Central memory CD4-positive, alpha-beta T cell (primary cell): ENCODE results near the gene COBL.

ENCODE experiments used
- DNase-seq: peaks from one replicate; pipeline ENCODE4 v3.0.0; 2022
- total RNA-seq, 3 experiments: gene quantifications; one replicate each; lab custom pipeline; 2026; lab: John Stamatoyannopoulos, UW

The COBL gene, protein sequence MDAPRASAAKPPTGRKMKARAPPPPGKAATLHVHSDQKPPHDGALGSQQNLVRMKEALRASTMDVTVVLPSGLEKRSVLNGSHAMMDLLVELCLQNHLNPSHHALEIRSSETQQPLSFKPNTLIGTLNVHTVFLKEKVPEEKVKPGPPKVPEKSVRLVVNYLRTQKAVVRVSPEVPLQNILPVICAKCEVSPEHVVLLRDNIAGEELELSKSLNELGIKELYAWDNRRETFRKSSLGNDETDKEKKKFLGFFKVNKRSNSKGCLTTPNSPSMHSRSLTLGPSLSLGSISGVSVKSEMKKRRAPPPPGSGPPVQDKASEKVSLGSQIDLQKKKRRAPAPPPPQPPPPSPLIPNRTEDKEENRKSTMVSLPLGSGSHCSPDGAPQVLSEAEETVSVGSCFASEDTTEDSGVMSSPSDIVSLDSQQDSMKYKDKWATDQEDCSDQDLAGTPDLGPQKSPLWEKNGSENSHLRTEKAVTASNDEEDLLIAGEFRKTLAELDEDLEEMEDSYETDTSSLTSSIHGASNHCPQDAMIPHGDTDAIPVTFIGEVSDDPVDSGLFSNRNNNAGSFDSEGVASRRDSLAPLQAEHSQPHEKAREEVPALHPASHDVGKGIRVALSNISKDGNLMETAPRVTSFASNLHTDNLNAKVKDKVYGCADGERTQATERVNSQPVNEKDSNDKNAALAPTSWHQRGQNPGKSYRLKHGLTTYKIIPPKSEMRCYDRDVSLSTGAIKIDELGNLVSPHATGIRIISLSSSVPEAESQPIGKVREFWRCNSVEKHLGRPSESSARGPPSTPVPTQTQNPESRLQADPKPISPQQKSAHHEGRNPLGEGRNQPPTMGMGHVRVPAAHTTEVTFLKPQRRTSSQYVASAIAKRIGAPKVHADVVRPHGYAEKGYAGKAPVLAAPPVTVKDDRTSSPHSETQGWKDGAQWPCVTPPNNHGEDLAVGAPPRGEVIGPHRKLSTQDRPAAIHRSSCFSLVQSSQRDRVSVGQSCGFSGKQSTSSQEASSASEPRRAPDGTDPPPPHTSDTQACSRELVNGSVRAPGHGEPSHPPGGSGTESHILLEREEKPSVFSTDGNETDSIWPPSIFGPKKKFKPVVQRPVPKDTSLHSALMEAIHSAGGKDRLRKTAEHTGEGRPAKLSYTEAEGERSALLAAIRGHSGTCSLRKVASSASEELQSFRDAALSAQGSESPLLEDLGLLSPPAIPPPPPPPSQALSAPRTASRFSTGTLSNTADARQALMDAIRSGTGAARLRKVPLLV
- total RNA-seq: 0 to 0.04 (median 0) reads per million in 3 experiments

GRCh38 chr7:51316666-51317581 is at the start of gene COBL:
COBL (minus strand) TSS chr7:51316809; CDS start chr7:51316633, 176 bp downstream.
- no peak for DNase-seq

DNA sequence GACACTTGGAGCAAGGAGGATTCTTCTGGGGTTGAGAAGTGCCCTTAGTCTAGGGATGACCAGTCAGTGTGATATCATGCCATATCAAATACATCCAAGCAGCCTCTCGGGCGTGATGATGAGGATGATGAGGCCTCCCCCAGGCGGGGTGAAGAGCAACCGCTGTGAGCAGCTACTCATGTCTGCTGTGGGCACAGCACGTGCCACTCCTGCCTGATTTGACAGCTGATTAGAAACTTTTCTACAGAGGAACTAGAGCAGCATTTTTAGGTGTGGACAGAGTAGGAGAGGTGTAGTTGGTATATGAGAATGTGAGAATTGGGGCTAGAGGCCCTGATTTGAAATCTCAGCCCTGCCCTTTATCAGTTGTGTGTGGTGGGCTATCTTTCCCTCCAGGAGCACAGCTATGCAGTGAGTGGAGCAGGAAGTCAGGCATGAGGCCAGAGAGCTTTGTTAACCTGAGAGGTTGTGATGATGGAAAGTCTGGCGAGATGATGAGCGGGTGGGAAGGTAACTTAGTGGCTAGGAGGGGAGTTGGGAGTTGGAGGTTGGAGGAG is 49.6 kb upstream of the COBL start:
- DNase-seq: no peak

DNA sequence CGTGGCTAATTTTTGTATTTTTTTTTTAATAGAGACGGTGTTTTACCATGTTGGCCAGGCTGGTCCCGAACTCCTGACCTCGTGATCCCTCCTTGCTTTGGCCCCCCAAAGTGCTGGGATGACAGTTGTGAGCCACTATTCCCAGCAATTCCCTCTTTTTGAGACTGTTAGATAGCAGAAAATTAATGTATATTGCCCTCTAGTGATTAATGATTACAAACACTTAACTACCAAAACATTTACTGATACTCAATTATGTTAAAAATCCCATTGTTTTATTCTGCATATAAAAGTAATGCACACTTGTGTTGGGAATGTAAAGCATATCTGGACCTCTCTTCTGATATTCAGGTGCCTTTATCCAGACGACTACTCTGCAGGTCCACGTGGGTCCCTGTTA is 41.2 kb upstream of the COBL start:
- DNase-seq: no peak

GRCh38 chr7:51356849-51357516 is 40.4 kb upstream of the COBL start:
- no peak for DNase-seq

DNA sequence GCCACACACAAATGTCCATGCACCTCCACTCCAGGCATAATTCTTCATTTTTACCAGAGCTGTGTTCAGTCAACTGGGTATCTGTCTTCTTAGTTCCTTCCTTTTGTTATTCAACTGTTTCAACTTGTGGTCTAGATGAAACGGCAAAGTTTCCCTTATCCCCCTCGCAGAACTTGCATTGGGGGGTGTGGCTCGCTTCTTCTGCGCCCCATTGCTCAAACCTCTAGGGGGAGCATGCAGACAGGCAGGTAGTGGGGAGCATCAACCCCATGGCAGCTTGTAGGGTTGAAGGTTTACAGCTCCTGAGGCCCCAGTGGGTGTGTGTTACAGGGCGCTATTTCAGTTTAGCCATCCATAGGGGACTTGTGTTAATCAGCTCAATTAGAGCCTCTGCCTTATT is 38.3 kb upstream of the COBL start:
- DNase-seq: no peak

DNA sequence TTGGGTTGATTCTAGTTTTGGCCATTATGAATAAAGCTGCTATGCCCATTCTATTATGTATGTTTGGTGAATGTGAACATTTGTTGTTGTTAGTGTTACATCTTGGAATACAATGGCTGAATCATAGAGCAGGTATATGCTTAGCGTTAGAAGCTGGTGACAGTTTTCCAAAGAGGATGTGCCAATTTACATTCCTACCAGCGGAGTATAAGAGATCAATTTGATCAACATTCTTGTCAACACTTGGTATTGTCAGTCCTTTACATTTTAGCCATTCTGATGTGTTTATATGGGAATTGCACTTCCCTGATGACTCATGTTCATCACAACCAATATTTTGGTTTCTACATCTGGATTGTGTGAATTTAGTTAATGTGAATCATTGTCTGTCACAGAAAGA is 37.8 kb upstream of the COBL start:
- no peak for DNase-seq

GRCh38 chr7:51352174-51353100 is 35.8 kb upstream of the COBL start:
- DNase-seq: no peak

DNA sequence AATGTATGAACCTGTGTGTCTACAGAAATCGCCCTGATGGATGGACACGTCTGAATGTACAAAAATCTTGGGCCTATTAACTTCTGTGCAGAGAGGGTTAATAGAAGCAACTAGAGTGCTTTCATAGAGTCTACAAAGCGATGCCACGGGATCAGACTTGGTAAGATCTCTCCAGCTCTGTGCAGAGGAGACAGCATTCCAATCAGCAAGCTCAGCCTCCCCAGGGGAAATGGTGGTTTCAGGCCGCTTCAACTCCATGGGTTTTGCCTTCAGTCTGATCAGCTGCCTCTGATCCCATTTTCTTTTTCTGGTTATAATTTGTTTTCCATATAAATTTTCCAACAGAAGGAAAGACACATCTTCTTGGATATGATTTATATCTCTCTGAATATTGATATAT is 35.1 kb upstream of the COBL start:
- no peak for DNase-seq

DNA sequence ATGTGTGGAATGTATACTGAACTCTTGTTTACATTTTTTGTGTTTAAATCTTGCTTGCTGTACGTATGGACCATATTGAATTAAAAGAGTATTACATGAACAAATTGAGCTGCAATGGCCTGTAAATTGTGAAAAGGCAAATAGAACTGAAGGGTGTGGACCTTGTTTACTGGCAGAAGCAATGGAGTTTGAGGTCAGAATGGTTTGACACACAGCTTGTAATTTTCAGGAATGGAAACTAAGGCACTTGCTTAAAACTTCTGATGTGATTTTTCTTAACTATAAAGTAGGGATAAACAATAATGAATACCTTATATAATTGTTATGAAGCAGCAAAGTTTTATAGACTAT is 33.9 kb upstream of the COBL start:
- DNase-seq: no peak

DNA sequence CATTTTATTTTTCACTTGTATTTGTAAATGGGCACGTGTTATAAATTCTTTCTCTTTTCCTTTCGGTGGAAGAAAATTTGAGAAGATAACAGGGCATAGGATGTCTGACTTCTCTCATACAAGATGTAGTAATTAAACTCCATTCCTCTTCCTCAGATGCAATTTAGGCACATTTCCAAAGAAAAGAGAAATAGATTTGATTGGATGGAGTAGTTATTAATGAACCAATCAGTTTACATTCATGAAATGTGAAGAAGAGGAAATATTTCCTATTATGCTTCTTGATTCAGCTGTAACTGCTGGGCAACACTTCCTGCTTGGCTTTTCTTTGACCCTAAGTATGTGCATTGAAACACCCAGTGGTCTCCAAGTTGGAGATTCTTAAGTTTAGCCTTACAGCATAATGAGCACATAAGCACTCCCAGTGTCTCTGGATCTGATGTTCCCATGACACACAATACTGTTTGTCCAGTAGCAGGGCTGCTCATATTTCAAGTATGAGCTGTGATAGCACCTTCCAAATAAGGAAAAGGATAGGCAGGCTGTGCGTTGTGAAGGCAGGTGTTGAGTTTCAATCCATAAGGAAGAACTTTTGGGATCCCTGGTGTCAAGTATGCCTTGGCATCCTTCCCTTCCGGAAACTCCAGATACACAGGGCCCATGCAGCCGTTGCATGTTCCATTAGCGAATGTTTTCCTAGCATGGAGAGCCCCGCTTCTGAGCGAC is 33.4 kb upstream of the COBL start:
- DNase-seq: no peak

DNA sequence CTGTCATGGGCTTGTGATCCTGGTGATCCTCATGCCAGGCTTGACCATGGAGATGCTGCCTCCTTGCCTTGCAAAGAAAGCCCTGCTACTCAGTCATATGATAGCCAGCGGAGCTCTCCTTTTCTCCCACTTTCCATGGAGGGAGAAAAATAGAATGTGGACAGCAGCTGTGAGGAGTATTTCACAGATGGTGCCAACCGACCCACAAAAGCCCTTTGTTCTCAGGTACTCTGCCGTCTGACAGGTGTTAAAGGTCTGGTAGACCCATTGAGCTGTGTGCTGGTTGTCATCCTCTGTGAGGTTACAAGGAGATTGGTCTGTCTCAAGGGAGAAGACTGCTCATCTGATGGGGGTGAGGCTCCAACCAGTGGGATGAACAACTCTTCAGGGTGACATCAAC is 29.5 kb upstream of the COBL start:
- DNase-seq: no peak

DNA sequence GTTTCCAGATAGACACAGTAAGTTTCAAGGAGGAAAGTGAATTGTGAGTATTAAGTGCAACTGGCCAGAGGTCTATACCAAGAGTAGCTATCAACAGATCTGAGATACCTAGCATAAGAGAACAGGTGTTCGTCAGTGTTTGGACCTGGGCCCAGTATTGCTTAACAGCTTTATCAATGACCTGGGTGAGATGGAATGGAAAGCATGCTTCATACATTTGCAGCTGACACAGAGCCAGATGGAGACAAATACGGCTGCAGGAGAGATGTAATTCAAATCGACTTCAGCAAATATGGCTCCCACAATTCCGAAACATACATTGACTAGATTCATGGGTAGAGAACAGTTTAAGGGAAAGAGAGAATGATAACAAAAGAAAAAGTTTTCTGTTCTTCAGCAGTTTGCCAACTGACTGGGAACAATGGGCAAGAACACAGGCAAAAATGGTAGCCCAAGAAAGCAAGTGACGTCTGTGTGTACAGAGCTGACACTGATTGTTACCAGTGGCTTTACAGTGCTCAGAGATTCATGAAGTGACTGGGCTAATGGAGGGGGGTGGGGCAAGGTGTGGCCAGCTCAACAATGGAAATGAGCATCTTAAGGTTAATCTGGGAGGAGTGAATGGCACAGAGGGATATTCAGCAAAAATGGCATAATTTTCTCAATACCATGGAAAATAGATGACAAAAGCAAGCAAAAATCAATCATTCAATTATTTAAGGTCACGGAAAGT is 28.0 kb upstream of the COBL start:
- no peak for DNase-seq

GRCh38 chr7:51340936-51341335 is 24.3 kb upstream of the COBL start:
- no peak for DNase-seq

GRCh38 chr7:51340029-51340838 is 23.6 kb upstream of the COBL start:
- no peak for DNase-seq

DNA sequence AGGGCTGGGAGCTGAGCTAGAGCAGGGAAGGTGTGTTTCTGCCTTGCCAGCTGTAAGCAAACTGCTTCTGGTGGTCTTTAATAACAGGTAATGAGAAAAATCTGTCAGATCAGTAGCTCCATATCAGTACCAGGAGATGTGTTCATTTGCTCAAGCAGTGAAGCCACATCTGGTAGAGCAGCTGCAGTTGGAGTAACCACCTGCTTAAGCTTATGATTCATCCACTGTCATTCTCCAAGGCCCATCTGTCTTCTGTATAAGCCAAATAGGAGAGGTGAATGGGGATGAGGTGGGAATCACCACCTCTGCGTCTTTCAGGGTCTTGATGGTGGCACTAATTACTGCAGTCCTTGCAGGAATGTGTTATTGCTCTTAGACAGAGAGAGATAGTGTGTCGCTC is 18.4 kb upstream of the COBL start:
- DNase-seq: no peak

DNA sequence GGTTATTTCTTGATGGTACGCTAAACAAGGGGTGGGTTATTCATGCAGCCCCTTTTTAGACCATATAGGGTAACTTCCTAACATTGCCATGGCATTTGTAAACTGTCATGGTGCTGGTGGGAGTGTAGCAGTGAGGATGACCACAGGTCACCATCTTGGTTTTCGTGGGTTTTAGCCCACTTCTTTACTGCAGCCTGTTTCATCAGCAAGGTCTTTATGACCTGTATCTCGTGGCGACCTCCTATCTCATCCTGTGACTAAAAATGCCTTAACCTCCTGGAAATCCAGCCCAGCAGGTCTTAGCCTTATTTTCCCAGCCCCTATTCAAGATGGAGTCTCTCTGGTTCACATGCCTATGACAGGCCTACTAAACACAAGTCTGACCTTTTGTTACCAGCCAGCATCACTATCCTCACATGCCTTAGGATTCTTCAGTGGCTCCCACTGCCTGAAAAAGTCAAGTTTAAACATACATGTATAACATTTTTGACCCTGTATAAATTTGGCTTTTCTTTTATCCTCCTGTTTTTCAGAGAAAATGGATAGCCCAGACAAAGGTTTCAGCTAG is 13.2 kb upstream of the COBL start:
- no peak for DNase-seq

DNA sequence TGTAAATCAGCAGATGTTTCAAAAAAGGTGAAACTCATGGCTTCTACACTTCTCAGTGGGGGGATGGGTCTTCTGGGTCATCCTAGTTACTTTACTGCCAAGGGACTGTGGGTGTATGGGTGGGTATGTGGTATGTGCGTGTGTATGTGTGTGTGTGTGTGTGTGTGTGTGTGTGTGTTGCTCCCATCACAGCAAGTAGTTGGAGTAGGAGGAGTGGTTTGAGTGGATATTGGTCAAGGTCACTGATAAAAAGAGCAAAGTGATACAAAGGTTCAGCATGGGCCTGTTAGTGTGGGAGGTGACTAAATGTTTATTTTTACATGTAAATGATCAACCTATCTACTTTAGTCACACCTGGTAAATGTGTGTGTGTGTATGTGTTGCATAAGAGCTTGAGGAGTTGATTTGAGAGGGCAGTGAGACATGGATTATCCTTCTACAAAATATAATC is 11.8 kb upstream of the COBL start:
- no peak for DNase-seq
